Fibroblast of skin of back (primary cell): ENCODE data around the gene STYX. TPM values are rescaled to one million over a fixed set of nuclear protein-coding genes. Genes with fewer than 3 reads are reported as not detected.

ENCODE experiments used
- DNase-seq: peaks from one replicate; pipeline ENCODE4 v3.0.0-alpha.2; 2013
- polyA plus RNA-seq, 2 experiments: library from polyadenylated mRNA; unstranded; fragments of 120-200 nt; gene quantifications; one replicate each; pipeline ENCODE4 v1.2.1, GENCODE V29; 2013; ENCODE audit not compliant: insufficient read length in 2 of 2

STYX gene, protein sequence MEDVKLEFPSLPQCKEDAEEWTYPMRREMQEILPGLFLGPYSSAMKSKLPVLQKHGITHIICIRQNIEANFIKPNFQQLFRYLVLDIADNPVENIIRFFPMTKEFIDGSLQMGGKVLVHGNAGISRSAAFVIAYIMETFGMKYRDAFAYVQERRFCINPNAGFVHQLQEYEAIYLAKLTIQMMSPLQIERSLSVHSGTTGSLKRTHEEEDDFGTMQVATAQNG
- 14.7 TPM for polyA plus RNA-seq (2013, experiment 1 of 2; ENCODE audit: insufficient read length)
- 18.6 TPM for polyA plus RNA-seq (2013, experiment 2 of 2; ENCODE audit: insufficient read length)

DNA sequence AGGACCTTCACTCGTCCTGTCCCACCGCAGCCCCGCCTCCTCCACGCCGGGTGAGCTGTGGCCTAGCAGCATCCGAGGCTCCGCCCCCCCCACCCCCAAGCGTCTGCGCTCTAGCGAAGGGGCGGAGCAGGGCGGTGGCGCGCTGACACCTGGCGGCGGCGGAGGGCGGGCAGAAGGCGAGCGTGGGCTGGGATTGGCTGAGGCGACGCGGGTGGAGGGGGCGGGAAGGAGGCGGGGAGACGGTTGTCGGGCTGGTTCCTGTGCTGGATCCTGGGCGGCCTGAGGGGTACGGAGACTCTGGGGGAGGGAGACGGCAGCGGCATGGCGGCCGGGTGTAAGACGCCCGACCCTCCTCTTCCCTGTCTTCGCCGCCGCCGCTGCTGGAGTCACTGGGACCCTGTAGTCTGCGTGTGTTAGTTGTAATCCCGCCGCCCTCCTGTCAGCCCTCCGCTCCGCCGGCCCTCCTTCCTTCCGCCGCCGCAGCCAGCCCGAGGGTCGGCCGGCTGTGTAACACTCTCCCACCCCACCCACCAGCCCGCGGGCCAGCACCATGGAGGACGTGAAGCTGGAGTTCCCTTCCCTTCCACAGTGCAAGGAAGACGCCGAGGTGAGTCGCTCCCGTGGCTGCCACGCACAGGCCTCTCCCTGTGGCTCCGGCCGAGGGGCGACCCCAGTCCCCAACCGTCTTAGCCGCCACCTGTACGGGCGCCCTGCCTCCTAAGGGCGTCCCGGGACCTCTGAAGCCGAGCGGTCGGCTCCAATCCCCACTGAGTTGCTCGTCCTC lies at the start of gene STYX:
Gene STYX (plus strand): TSS at position 242 of the 784 bp plus-strand sequence. CDS start 309 bp downstream, at position 551.
- DNase-seq: peak; percentile 98

DNA sequence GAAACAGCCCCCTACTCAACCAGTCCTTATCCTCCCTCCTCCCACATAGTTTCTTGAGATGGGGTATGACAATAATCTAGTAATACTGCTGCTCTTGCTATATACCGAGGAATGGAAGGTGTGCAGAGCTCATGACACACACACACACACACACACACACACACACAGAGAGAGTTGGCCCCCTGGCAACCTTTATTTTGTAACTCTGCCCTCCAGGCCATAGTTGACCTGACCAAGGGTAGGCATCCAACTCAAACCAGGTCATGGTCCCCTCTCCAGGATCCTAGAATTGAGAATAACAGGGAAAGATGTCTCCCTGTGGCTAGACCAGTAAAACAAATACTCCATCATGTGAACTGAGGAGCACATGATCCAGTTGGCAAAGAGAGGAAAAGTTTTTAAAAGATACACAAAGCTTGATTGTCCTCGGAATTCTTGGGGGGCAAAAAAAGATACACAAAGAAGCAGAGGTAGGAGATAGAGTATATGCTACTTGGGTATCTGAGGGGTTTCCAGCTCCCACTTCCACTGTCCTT lies 45.9 kb upstream of the STYX start:
- DNase-seq: no peak

DNA sequence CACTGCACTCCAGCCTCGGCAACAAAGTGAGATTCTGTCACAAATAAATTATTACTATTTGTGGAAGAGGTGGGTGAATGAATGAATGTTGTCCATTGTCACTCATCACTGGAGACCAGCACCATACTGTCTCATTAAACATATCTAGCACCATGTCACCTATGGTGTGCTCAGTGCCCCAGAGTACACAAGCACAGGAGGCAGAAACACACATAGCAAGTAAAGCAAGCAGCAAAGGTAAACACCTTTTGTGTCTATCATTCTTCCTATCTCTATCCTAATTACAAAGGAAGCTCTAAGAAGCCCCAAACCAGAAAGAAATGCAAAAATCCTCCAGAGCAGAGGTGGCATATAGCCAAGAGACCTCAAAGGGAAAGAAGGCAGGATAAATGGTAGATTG lies 43.8 kb upstream of the STYX start:
- DNase-seq: no peak

- no peak for DNase-seq
Measured at GRCh38 chr14:52690983-52691760, 38.8 kb upstream of the STYX start.

GRCh38 chr14:52692248-52692962 lies 37.6 kb upstream of the STYX start:
- DNase-seq: no peak

- DNase-seq: no peak
Measured at GRCh38 chr14:52693036-52693435, 36.9 kb upstream of the STYX start.

DNA sequence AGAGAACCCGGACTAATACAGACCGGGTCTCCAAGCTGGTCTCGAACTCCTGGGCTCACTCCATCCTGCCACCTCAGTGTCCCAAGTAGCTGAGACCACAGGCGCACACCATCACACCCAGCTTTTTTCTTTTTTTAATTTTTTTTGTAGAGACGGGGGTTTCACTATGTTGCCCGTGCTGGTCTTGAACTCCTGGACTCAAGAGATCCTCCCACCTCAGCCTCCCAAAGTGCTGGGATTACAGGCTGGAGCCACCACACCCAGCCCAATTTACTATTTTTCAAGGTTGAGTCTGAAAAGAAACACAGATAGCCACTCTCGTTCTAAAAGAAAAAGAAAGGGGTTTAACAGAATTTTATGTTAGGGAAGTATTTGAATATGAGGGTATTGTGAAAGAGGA lies 36.4 kb upstream of the STYX start:
- DNase-seq: no peak

DNA sequence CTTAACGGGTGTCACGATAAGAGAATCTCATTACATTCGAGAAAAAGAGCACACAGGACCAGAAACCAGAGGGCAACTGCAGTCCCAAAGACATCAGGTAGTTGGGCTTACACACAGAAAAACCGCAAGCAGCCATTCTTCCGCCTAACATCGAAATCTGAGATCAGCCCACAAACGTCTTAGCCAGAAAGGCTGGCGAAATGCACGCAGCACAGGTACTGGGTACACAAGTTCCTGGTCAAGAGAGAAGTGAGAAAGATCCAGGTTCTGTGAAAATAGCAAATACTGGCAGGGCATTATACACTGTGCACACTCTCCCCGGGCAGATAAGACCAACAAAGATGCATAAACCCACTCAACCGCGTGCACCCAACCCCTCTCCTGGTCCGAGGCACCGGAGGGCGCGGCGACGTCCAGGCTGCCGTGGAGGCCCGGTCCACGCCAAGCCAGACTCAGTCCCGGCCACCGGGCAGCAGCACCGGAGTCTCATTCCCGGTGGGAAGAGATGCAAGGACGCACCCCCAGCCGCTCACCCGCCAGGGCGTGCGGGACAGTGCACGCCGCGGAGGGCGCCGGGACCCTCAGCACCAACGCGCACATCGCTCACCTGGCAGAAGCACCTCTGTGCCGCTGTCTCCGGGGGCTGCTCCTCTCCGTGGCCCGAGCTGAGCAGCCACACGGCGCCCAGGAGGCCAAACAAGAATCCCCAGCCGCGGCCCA lies 35.0 kb upstream of the STYX start:
- peak; percentile 42 for DNase-seq

DNA sequence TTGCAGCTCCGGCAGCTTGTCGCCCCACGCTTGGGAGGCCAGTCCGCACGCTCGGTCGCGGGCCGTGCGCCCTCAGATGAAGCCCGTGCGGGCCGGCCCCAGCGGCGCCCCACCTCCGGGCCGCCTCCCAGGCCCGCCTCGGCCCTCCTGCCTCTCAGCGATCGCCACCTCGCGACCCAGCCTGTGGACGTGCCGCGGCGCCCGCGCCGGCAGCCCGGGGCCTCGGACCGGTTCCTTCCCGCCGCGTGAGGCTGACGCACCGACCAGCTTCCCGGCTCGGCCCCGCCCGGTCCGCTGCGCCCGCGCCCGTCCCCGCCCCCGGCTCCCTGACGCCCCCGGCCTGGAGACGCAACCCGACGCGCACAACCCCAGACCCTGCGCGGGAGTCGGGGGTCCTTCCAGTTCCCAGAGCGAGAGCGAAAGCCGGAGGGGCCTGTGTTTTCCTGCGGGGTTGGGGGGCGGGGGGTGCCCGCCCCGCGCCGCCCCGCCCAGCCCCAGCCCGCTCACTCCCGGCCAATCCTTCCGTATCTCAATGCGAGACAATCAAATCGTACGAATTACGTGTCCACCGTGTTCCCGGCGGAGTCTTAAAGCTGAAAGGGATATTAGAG lies 34.4 kb upstream of the STYX start, which contains the start of gene ERO1A:
Gene ERO1A (minus strand): TSS at position 78 of the 611 bp plus-strand sequence. CDS start 77 bp downstream, at position 1.
- peak; percentile 90 for DNase-seq

DNA sequence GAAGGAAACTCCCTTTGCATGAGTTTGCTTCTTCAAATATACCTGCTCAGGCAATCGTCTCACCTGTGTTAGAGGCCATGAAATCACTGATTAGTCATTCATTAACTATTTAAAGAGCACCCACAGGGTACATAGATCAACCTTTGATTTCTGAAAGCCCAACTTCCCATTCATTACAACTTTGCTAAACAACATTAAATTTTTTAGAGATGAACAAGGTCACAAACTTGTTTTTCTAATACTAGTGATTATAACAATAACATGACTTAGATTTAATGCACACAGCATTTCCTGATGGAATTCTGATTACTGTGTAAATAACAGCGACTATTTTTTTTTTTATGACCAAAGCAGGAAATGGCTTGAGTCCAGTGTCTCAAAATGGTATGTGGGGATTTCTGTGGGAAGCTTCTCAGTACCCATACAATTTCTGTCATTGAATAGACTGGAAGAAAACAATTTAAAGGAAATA lies 29.2 kb upstream of the STYX start:
- peak; percentile 42 for DNase-seq

DNA sequence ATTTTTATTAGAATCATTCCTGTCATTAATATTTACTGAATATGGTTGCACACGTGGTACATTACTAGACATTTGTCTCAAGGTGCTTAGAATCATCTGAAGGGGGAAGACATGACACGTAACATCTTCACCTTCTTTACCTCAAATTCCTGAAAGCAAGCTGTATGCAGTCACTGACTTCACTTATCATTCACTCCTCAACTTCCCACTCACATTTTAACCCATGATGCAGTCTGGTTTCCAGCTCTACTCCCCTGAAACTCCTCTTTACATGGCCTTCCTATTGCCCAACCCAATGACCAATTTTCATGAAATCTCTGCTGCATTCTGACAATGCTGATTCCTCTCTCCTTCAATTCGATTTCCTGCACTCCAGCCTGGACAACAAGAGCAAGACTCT lies 28.7 kb upstream of the STYX start:
- no peak for DNase-seq

DNA sequence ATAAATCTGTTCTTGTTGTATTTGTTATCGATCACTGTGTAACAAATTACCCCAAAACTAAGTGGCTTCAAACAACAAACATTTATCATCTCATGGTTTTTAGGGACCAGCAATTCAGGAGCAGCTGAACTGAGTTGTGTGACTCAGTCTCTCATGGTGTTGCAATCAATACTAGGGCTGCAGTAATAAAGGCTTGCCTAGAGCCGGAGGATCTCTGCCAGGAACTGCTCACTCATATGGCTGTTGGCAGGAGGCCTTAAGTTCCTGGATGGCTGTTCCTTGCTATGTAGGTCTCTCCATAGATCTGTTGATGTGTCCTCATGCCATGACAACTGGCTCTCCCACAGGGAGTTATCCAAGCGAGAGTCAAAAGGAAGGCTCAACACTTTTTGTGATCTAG lies 26.7 kb upstream of the STYX start:
- peak; percentile 73 for DNase-seq

DNA sequence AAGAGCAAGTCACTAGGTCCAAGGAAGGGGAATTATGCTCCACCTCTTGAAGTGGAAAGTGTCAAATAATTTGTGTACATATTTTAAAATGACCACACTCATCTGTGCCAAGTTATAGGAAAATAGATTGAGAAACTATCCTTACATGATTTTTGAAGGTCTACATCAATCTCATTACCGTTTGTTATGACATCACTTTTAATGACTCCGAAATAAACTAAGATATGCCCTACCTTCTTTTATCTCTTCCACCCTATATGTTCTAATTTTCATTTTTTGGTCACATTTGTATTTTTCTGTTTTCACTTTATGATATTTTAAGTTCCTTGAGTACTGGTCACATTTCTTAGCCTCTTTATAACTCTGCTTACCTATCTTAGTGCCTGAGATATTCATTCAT lies 26.3 kb upstream of the STYX start:
- no peak for DNase-seq

DNA sequence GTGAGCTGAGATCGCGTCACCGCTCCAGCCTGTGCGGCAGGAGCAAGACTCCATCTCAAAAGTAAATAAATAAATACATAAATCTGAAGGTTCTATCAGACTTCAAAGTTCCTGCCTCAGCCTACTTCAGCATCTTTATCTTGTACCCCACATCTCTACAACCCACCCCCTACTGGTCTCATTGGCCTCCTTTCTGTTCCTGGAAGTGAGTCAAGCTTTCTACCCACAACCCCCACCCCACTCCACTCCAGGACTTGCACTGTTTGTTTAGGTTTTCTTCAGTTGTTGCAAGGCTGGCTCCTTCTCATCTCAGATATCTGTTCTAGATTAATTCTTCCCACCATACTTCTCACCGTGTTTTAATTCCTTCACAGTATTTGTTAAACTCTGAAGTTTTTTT lies 23.7 kb upstream of the STYX start:
- peak; percentile 34 for DNase-seq

DNA sequence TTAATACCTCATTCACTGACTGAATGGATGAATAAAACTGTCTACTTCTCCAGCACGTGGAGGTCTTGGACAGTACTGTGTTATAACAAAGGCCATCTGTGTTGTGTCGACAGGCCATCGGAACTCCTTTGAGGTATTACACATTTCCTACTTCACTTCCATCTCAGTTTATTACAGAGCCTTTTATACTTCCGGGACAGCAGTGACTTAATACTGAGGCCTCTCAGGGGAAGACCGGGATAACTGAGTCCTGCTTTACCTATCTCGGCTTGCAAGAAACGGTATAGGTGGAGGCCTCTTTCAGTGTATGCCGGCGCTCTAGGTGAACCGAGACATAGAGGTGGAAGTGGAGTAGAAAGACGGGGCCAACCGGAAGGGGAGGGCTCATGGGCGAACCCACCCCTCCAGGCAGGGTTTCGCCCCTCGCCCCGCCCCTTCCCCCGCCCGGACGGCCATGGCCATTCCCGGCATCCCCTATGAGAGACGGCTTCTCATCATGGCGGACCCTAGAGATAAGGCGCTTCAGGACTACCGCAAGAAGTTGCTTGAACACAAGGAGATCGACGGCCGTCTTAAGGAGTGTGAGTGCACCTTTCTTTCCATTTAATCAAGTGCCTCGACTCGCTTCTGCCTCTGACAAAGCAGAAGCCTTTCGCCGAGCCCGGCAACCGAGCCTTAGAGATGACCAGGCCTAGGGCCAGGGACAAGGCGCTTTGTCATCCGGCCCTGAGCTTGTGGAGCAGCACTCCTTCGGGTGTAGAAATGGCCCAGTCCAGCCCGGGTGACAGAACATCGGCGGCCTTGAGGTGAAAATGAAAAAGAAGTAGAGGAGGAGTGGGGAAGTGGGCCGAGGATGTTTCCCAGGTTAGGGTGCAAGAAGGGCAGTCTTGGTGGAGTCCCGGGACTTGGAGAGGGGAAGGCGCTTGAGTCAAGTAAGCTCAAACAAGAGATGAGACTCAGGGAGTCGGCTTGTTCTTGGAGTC lies 23.0 kb upstream of the STYX start, which contains the start of gene PSMC6:
Gene PSMC6 (plus strand): TSS at position 477 of the 983 bp plus-strand sequence. CDS start 20 bp downstream, at position 497.
- peak; percentile 90 for DNase-seq

DNA sequence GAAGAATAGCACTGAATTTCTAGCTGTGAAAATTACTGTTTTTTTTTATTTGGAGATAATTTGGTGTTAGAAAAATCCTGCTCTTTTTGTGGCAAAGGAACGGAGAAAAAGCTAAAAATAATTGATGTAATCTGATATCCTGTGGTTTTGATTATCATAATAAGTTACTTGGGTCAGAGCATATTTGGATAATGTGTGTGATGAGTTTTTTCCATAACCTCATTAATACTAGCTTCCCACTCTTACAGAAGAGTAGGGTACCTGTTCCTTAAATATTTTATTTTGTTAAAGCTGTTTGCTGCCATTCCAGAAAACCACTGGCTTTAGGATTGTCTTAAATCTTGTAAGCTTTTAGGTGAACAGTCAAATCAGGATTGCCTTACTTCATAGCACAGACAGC lies 18.3 kb upstream of the STYX start:
- DNase-seq: peak; percentile 36

- DNase-seq: no peak
Measured at GRCh38 chr14:52716155-52716554, 13.8 kb upstream of the STYX start.

- DNase-seq: no peak
Measured at GRCh38 chr14:52723514-52724359, 6.2 kb upstream of the STYX start.

DNA sequence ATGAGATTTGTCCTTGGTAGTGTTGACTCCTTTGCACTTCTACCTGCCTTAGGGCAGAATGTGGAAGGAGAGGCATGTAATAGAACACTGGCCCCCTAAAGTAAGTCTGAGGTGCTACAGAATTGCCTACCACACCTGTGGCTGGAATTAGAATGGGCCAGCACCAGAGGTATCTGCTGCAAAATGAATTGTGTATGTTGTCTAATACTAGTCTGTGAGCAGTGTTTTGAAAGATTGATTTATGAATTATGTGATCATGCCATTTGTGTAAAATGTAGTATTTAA lies 5.7 kb upstream of the STYX start:
- DNase-seq: no peak
